Gastroesophageal sphincter (tissue), 4 donors: ENCODE results near the gene ZBTB16. TPM values are rescaled to one million over a fixed set of nuclear protein-coding genes. Genes with fewer than 3 reads are reported as not detected.

Source experiments
- ATAC-seq: fragments of 150-250 bp; one replicate; pipeline ENCODE4 v1.9.1; 2016; ENCODE audit warnings: mild to moderate bottlenecking, moderate library complexity
- H3K27ac ChIP-seq, 4 donors: fragments of 200-600 bp; sonication (generic) in 3 of 4; 1 replicate in 3 of 4; 2 replicates in 1 of 4; pipeline ENCODE4 v1.5.1; 2016 to 2019
- H3K27me3 ChIP-seq: fragments of 200-600 bp; sonication (generic); one replicate; pipeline ENCODE4 v1.5.1; 2019
- H3K36me3 ChIP-seq, 2 donors: fragments of 200-600 bp; sonication (generic); one replicate each; pipeline ENCODE4 v1.5.1; 2019; ENCODE audit warnings: control low read depth in 1 of 2
- H3K4me1 ChIP-seq, 3 donors: fragments of 200-600 bp; sonication (generic); 1 replicate in 2 of 3; 2 replicates in 1 of 3; pipeline ENCODE4 v1.5.1; 2016 to 2019; ENCODE audit warnings: control low read depth in 2 of 3
- H3K4me3 ChIP-seq, 2 donors: fragments of 200-600 bp; sonication (generic); one replicate each; pipeline ENCODE4 v1.5.1; 2019; ENCODE audit warnings: mild to moderate bottlenecking in 1 of 2, moderate library complexity in 1 of 2
- H3K9me3 ChIP-seq, 3 donors: fragments of 200-600 bp; sonication (generic); one replicate each; pipeline ENCODE4 v1.5.1; 2017 to 2019; ENCODE audit warnings: control low read depth in 2 of 3
- CTCF ChIP-seq, 4 experiments: fragments of 200-600 bp in 2 of 4; fragments of 450-650 bp in 2 of 4; sonication (generic) in 1 of 4; IDR thresholded peaks; one replicate each; pipeline ENCODE4 v1.5.1; 2017 to 2019; ENCODE audit warnings: antibody characterized with exemption in 4 of 4, mild to moderate bottlenecking in 2 of 4, moderate library complexity in 2 of 4
- EP300 ChIP-seq: sonication (generic); formaldehyde crosslinking; IDR thresholded peaks from one replicate; pipeline ENCODE4 v1.6.1; 2017; ENCODE audit warnings: antibody characterized with exemption, mild to moderate bottlenecking
- POLR2A ChIP-seq, 2 donors: fragments of 450-650 bp; IDR thresholded peaks; one replicate each; pipeline ENCODE4 v1.6.1; 2017; ENCODE audit warnings: antibody characterized with exemption in 2 of 2, mild to moderate bottlenecking in 2 of 2, moderate library complexity in 1 of 2
- POLR2AphosphoS5 ChIP-seq: sonication (generic); formaldehyde crosslinking; IDR thresholded peaks from one replicate; pipeline ENCODE4 v1.6.1; 2017; ENCODE audit warnings: antibody characterized with exemption
- WGBS, 2 donors: methylation state at CpG; one replicate each; pipeline ENCODE4 v1.1.5; 2018; ENCODE audit warnings: low coverage in 1 of 2; 5-methylcytosine and 5-hydroxymethylcytosine counted together
- total RNA-seq, 4 donors: library from RNA; depleted of rRNA; stranded (reverse); fragments of >200 nt; gene quantifications; one replicate each; pipeline ENCODE4 v1.1.0, GENCODE V29; 2016

Gene ZBTB16
- total RNA-seq, 4 donors from 2014 or later, result 153 to 284 (median 232) TPM

- TF ChIP-seq EP300 (no peak), POLR2AphosphoS5 (peak; percentile 13), POLR2A (IDR thresholded peaks at IDR 0.05) (no peak), CTCF (IDR thresholded peaks at IDR 0.05) (no peak)
- peak overlapping the region in 2 of 4 donors; percentile 39 to 66 for H3K27ac ChIP-seq
- H3K4me1 ChIP-seq, result peaks cover 32 to 99% (median 85%) of the 10 kb centered on the region in 3 donors
- H3K27me3 ChIP-seq, result no peaks in the 10 kb centered on the region
- H3K4me3 ChIP-seq, result peak overlapping the region in 1 of 2 donors; percentile 41
- H3K9me3 ChIP-seq, result no peaks in the 10 kb centered on the region
- 82 to 91% methylated on average over 14 to 20 of the region's 21 CpGs for WGBS, 2 donors
- peaks cover 0 to 99% of the 10 kb centered on the region in 2 donors for H3K36me3 ChIP-seq
- no peak for ATAC-seq
Observed at GRCh38 chr11:114074546-114075343, 15.2 kb downstream of the ZBTB16 start.

- H3K27me3 ChIP-seq, result no peaks in the 10 kb centered on the region
- H3K4me3 ChIP-seq, result peak overlapping the region in 1 of 2 donors; percentile 41
- TF ChIP-seq EP300 (no peak), POLR2A (IDR thresholded peaks at IDR 0.05) (no peak), CTCF (IDR thresholded peaks at IDR 0.05) (no peak), POLR2AphosphoS5 (no peak)
- peaks cover 38 to 100% (median 89%) of the 10 kb centered on the region in 3 donors for H3K4me1 ChIP-seq
- ATAC-seq, result no peak
- H3K36me3 ChIP-seq, result peaks cover 0 to 100% of the 10 kb centered on the region in 2 donors
- 90 to 96% methylated on average over 2 to 6 of the region's 6 CpGs for WGBS, 2 donors
- no peaks in the 10 kb centered on the region for H3K9me3 ChIP-seq
- H3K27ac ChIP-seq, result peak overlapping the region in 1 of 4 donors; percentile 66
Observed at GRCh38 chr11:114075344-114075610, 15.8 kb downstream of the ZBTB16 start.

- H3K4me1 ChIP-seq, result peaks cover 45 to 100% (median 92%) of the 10 kb centered on the region in 3 donors
Observed at GRCh38 chr11:114075891-114076441, 16.5 kb downstream of the ZBTB16 start.

GRCh38 chr11:114076921-114077331 lies 17.4 kb downstream of the ZBTB16 start:
- peak overlapping the region in 1 of 2 donors; percentile 41 for H3K4me3 ChIP-seq
- H3K9me3 ChIP-seq, result no peaks in the 10 kb centered on the region
- 52 to 59% methylated on average over 2 to 3 of the region's 3 CpGs for WGBS, 2 donors
- H3K36me3 ChIP-seq, result peaks cover 0 to 96% of the 10 kb centered on the region in 2 donors
- peaks cover 53 to 100% (median 88%) of the 10 kb centered on the region in 3 donors for H3K4me1 ChIP-seq
- TF ChIP-seq EP300 (no peak), POLR2A (IDR thresholded peaks at IDR 0.05) (no peak), CTCF (IDR thresholded peaks at IDR 0.05) (no peak), POLR2AphosphoS5 (no peak)
- no peak for ATAC-seq
- peak overlapping the region in 1 of 4 donors; percentile 66 for H3K27ac ChIP-seq
- no peaks in the 10 kb centered on the region for H3K27me3 ChIP-seq

More at GRCh38 chr11:114075891-114076441, 16.5 kb downstream of the ZBTB16 start:
- H3K4me3 ChIP-seq, result peak overlapping the region; percentile 10 to 41
- peak; percentile 28 for TF ChIP-seq POLR2AphosphoS5
- no peak for TF ChIP-seq EP300
- TF ChIP-seq CTCF (IDR thresholded peaks at IDR 0.05), result peak; percentile 20 to 59 (median 56)
- no peak for TF ChIP-seq POLR2A (IDR thresholded peaks at IDR 0.05)
- H3K27ac ChIP-seq, result peak overlapping the region in 1 of 4 donors; percentile 66
- H3K36me3 ChIP-seq, result peaks cover 0 to 100% of the 10 kb centered on the region in 2 donors
- H3K27me3 ChIP-seq, result no peaks in the 10 kb centered on the region
- ATAC-seq, result no peak
- no peaks in the 10 kb centered on the region for H3K9me3 ChIP-seq
- 17 to 57% methylated on average over 6 to 18 of the region's 18 CpGs for WGBS, 2 donors
